HG02759 (cell line): Measurements from ENCODE around the gene THY1.
"Not testable (repeated sequence)": the region's sequence is repeated elsewhere in the genome, so short reads cannot be mapped to it uniquely, and the experiment has no call there.

Source experiments
- ATAC-seq: cut with Tn5 transposase; IDR thresholded peaks from one replicate; pipeline ENCODE4 v1.9.1; 2021; ENCODE audit warnings: mild to moderate bottlenecking, moderate library complexity; ENCODE audit not compliant: unreplicated experiment

Gene THY1

DNA sequence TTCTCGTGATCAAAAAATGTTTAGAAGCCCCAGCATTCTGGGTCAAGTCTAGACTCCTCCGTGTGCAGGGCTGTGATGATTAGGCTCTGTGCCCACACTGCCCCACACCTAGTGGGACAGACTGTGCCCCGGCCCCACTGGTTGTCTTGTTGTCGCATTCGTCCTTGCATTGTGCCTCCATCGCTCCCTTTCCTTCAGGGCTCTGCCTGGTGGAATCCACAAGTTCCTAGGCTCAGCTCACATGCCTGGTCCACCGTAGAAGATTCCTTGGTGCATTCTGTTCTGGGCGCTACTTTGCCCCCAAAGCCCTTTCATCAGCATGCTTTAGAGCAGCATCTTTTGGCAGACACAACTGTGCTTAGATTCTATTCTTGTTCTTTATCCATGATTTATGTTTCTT, 23.5 kb upstream of the THY1 start:
- ATAC-seq, result no peak

DNA sequence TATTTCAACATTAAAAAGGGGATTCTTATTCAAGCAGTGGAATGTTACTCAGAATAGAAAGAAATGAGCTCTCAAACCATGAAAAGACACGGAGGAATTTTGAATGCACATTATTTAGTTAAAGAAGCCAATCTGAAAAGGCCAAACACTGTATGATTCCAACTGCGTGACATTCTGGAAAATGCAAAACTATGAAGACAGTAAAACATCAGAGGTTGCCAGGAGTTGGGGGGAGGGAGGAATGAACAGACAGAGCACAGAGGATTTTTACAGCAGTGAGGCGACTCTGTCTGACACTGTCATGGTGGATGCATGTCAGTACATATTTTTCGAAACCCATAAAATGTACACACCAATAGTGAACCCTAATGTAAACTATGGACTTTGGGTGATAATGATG, 22.9 kb upstream of the THY1 start:
- ATAC-seq, result no peak

GRCh38 chr11:119445379-119445778, 22.4 kb upstream of the THY1 start:
- no peak for ATAC-seq

- no peak for ATAC-seq
Observed at GRCh38 chr11:119441898-119442243, 18.9 kb upstream of the THY1 start.

GRCh38 chr11:119438599-119438998, 15.6 kb upstream of the THY1 start:
- ATAC-seq, result no peak

GRCh38 chr11:119437521-119437920, 14.5 kb upstream of the THY1 start:
- not testable (repeated sequence) for ATAC-seq

DNA sequence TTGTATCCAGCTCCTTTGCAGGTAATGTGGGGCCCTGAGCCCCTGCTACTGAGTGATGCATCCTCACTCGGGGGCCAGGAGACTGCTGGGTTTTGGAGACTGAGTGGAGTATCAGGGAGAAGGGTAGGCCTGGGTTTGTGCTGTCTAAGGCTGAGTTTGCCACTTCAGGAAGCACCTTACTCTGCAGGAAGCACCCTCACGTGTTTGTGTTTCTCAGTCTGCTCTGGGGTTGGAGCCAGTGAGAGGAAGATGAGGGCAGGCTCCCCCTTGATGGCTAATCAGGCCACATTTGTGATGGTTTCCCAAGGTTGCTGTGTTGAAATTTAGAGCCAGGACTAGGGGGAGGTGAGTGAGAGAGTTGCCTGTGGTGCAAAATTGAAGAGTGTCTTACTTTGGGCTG, 13.7 kb upstream of the THY1 start:
- no peak for ATAC-seq

- no peak for ATAC-seq
Observed at GRCh38 chr11:119436093-119436492, 13.1 kb upstream of the THY1 start.

GRCh38 chr11:119434591-119435330, 11.8 kb upstream of the THY1 start:
- no peak for ATAC-seq

DNA sequence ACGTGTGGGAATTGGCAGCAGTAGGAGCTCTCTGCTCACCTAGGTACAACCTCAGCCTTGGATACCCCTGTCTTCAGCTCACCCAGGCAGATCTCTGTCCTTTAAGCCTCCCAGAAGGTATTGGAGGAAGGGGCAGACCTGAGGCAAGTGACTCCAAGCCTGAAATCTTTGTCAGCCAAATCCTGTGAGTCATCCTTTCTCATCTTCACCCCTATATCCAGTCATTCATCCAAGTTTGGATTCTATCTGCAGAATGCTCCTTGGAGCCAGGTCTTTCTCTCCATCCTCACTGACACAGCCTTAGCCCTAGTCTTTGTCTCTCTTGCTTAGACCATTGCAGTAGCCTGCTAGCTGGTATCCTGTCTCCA, 10.4 kb upstream of the THY1 start:
- ATAC-seq, result no peak

DNA sequence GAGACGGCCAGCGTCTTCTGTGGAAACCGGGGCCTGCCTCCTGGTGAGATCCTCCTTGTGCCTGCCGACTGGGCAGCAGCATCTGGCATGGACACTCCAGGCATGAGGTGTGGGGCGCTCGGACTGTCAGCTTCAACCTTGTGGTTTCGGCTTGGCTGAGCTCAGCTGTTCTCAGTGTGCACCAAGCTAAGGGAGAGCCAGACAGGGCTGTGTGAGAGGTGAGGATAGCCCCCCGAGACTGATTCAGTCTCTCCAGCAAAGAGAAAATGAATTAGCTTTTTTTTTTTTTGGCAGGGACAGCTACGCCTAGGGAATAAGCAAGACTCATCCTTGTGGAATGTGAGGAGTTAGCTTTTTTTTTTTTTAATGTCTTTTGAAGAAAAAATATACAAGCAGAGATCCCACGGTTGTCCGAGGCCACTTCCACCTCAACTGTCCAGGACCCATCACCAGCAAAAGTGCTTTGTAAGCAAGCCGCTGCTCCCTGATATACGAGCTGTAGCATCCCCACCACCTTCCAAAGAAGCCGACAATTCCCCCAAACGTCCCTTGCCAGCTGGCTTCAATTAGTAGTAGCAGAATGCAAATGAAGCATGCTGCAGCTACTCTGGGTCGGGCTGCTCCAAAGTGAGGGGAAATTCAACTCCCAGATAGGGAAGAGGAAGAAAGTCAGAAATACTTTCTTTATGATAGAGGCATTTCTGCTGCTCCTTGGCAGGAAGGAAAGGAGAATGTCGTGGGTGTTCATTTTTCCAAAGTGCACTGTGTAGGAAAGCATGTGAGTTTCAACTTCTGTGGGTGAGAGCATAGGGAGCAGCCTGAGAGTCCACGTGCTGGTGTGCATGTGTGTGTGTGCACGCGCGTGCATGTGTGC, 9.7 kb upstream of the THY1 start:
- ATAC-seq, result no peak

- no peak for ATAC-seq
Observed at GRCh38 chr11:119431523-119431922, 8.6 kb upstream of the THY1 start.

DNA sequence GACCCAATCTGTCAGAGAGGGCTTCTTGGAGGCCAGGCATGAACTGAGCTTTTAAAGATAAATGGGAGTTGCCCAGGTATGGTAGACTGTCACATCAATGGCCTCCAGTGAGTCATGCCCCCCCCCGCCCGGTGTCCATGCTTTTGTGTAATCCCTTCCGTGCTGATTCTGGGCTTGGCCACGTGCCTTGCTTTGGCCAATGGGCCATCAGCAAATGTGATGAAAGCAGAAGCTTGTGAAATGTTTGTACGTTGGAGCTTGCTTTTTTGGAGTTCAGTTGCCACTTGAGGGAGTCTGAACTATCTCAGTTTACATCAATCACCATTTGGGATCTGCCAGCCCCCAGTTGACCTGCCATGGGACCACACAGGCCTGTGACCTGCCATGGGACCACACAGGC, 4.3 kb upstream of the THY1 start:
- ATAC-seq, result no peak

DNA sequence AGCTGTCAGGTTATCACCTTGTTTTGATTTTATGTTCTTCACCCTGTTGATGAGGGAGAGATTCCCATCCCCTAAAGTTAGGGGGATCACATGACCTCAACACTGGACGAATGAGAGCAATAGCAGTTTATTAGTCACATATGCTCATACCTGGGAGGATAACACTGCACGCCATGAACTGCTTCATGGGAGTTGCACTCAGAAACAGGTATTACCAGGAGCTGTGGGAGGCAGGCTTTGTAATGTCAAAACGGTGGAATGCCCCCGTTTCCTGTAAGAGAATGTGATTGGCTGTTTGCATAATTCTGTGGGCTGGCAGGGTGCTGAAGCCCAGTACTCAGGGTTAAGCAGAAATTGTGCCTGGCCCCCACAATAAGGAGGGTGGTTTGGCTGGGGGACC, 3.2 kb upstream of the THY1 start:
- no peak for ATAC-seq

DNA sequence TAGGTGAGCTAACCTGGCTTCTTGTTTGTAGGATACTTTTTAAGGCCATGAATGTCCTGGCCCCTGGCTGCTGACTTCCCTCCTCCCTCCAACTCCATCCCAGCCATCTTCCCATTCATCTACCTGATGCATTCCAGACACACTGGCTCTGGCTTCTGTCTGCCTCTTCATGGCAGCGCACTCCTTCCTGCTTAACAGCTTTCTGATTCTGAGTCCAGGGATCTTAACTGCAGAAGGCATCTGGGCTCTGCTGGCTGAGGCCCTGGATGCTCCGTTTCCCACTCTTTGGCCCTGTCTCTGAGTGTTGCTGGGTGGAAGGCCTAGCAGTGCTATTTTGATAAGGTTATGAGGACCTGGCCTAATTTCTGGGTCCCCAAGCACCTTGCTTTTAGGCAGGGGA, 1.8 kb upstream of the THY1 start:
- no peak for ATAC-seq

GRCh38 chr11:119424276-119424675, 1.3 kb upstream of the THY1 start:
- no peak for ATAC-seq

DNA sequence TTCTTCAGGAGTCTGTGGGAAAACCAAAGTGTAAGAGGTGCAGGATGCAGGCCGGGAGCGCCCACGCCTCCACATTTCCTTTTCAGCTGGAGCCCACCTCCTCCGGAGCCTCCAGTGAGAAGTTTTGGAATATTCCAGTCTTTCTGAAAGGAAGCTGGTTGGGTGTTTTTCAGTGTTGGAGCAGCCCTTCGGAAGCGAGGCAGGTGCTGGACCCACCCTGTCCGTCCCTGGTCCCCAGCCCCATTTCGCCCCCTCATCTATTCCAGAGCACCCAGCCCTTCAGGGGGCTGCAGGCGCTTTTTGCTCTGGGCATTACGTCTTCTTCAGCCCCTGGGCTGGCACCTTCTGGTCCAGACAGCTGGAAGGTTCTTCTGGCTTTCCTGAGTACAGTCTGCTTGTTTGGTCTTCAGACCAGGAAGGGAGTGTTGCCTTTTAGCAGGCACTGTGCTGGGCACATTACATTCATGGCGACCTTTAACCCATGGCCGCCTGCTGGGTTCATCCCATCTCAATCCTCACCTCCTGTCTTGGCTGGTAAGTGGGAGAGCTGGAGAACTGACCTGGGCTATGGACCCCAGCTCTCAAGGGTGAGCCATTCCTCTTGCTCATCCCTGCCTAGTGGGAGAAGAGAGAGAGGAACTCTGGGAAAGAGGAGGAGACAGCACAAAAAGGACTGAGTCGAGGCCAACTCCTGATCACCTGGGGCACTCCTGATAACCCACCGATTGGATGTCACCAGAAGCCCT, 710 bp upstream of the THY1 start:
- no peak for ATAC-seq

GRCh38 chr11:119421941-119422808, 797 bp downstream of the THY1 start:
- ATAC-seq, result no peak

GRCh38 chr11:119421351-119421750, 1.6 kb downstream of the THY1 start:
- ATAC-seq, result no peak

DNA sequence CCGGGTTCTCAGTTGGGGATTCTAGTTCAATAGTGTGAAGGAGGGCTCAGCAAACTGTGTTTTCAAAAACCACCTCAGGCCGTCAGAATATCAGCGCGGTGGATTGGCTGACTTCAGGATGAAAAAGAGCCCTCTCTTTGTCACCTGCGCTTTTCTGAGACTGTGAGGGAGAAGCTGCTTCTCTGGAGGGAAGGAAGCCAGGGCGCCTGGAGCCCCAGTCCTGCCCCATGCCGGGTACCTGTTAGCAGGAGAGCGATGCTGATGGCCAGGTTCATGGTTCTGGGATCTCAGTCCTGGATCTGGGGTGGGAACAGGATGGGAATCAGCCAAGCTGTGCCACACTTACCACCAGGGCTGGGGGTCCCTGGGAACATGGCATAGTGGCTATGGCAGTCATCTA, 2.3 kb downstream of the THY1 start:
- ATAC-seq, result no peak
